ENCODE results near the gene EIF1AX.

DNA sequence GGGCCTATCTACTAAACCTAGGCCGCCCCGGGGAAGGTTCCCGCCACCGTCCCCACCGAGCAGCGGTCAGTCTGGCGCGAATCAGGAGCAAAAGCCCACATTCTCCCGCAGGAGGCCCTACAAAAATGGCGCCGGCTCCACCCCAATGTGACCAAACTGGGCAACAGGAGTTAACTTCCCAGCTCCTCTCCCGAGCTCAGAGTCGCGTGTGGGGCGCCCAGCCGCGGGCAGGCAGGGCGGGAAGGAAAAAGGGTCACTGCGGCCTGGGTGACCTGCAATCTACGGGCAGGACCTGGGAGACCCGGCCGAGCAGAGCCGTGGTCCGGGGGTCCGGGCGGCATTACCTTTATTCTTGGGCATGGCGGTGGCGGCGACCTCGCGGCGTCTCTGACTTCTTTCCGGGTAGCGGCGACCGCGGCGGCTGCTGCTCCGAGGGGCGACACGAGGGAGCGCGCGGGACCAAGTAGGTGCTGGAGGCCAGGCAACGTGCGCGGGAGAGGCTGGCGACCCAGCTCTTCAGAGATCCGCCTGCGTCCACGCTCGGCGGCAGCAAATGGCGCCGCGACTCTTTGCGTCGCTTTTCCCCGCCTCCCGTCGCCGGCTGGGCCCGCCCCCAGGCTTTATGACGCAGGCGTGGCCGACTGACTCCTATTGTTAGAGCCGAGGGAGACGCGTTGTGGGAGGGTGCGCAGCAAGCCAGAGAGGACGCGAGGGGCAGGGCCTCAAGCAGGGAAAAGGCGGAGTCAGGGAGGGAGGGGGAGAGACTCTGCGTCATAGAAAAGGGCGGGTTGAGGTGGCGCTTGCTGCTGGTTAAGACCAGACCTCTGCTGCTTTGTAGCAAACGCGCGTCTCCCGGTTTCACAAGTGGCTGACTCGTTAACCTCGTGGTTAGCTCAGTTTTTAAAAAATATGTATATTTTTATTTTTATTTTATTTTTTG is at the start of gene EIF1AX:
- TF ChIP-seq EZH2 (IDR thresholded peaks at IDR 0.05) (no peak), POLR2AphosphoS5 (IDR thresholded peaks at IDR 0.05; ENCODE audit: borderline replicate concordance, low read depth, low read length) (peak; percentile 79)
